ENCODE results near the gene FMO3. TPM values are rescaled to one million over a fixed set of nuclear protein-coding genes. Genes with fewer than 3 reads are reported as not detected.

The FMO3 gene
- polyA plus RNA-seq, 1 donor from 2014 or later, result not detected

- H3K27ac ChIP-seq (ENCODE audit: low read length), result no peak overlapping the region
- no peaks in the 10 kb centered on the region for H3K36me3 ChIP-seq (ENCODE audit: insufficient read depth, low read length)
- H4K20me1 ChIP-seq (ENCODE audit: insufficient read depth), result no peaks in the 10 kb centered on the region
- TF ChIP-seq RAD21 (conservative IDR thresholded peaks at IDR 0.05), result no peak
- TF ChIP-seq TAF1 (IDR thresholded peaks at IDR 0.05; ENCODE audit: low read depth), result no peak
- no peak for TF ChIP-seq POLR2AphosphoS5 (IDR thresholded peaks at IDR 0.05)
- no peak for TF ChIP-seq MXI1 (conservative IDR thresholded peaks at IDR 0.05; ENCODE audit: poor library complexity, severe bottlenecking)
- no peak for TF ChIP-seq CTCF (IDR thresholded peaks at IDR 0.05; ENCODE audit: poor library complexity, severe bottlenecking)
- TF ChIP-seq REST (IDR thresholded peaks at IDR 0.05; ENCODE audit: borderline replicate concordance), result no peak
- TF ChIP-seq EP300 (conservative IDR thresholded peaks at IDR 0.05; ENCODE audit: poor library complexity, severe bottlenecking), result no peak
- no peak overlapping the region for H3K9ac ChIP-seq (ENCODE audit: low read length)
- no peak overlapping the region for H3K4me2 ChIP-seq (ENCODE audit: low read length)
- H3F3A ChIP-seq (ENCODE audit: insufficient read depth, low read length, poor library complexity, severe bottlenecking), result no peaks in the 10 kb centered on the region
- H3K9me2 ChIP-seq (ENCODE audit: insufficient read depth, low read length), result no peaks in the 10 kb centered on the region
- no peaks in the 10 kb centered on the region for H3K79me2 ChIP-seq (replicated peaks; ENCODE audit: insufficient read depth, low read length)
- no peak overlapping the region for H3K4me3 ChIP-seq (ENCODE audit: low read length)
- no peak overlapping the region for H2AFZ ChIP-seq (ENCODE audit: low read depth, low read length)
- no peaks in the 10 kb centered on the region for H3K27me3 ChIP-seq (ENCODE audit: insufficient read depth, low read depth, low read length)
- no peaks in the 10 kb centered on the region for H3K9me3 ChIP-seq (ENCODE audit: low read length)
Observed at GRCh38 chr1:171107969-171108368, 17.3 kb downstream of the FMO3 start.

GRCh38 chr1:171109966-171110365 is 19.3 kb downstream of the FMO3 start:
- no peak overlapping the region for H2AFZ ChIP-seq (ENCODE audit: low read depth, low read length)
- no peak overlapping the region for H3K9ac ChIP-seq (ENCODE audit: low read length)
- H3K79me2 ChIP-seq (replicated peaks; ENCODE audit: insufficient read depth, low read length), result no peaks in the 10 kb centered on the region
- no peaks in the 10 kb centered on the region for H3F3A ChIP-seq (ENCODE audit: insufficient read depth, low read length, poor library complexity, severe bottlenecking)
- H3K27me3 ChIP-seq (ENCODE audit: insufficient read depth, low read depth, low read length), result no peaks in the 10 kb centered on the region
- H3K9me2 ChIP-seq (ENCODE audit: insufficient read depth, low read length), result no peaks in the 10 kb centered on the region
- H4K20me1 ChIP-seq (ENCODE audit: insufficient read depth), result no peaks in the 10 kb centered on the region
- H3K27ac ChIP-seq (ENCODE audit: low read length), result no peak overlapping the region
- no peaks in the 10 kb centered on the region for H3K9me3 ChIP-seq (ENCODE audit: low read length)
- H3K4me3 ChIP-seq (ENCODE audit: low read length), result no peak overlapping the region
- H3K36me3 ChIP-seq (ENCODE audit: insufficient read depth, low read length), result no peaks in the 10 kb centered on the region
- TF ChIP-seq EP300 (conservative IDR thresholded peaks at IDR 0.05; ENCODE audit: poor library complexity, severe bottlenecking), result no peak
- no peak for TF ChIP-seq MXI1 (conservative IDR thresholded peaks at IDR 0.05; ENCODE audit: poor library complexity, severe bottlenecking)
- TF ChIP-seq TAF1 (IDR thresholded peaks at IDR 0.05; ENCODE audit: low read depth), result no peak
- no peak for TF ChIP-seq RAD21 (conservative IDR thresholded peaks at IDR 0.05)
- TF ChIP-seq POLR2AphosphoS5 (IDR thresholded peaks at IDR 0.05), result no peak
- no peak overlapping the region for H3K4me2 ChIP-seq (ENCODE audit: low read length)

- no peaks in the 10 kb centered on the region for H3K9me2 ChIP-seq (ENCODE audit: insufficient read depth, low read length)
- no peaks in the 10 kb centered on the region for H4K20me1 ChIP-seq (ENCODE audit: insufficient read depth)
- H3K9me3 ChIP-seq (ENCODE audit: low read length), result no peaks in the 10 kb centered on the region
- H3F3A ChIP-seq (ENCODE audit: insufficient read depth, low read length, poor library complexity, severe bottlenecking), result no peaks in the 10 kb centered on the region
- H3K27ac ChIP-seq (ENCODE audit: low read length), result no peak overlapping the region
- no peak overlapping the region for H3K4me3 ChIP-seq (ENCODE audit: low read length)
- H3K4me2 ChIP-seq (ENCODE audit: low read length), result no peak overlapping the region
- H3K27me3 ChIP-seq (ENCODE audit: insufficient read depth, low read depth, low read length), result no peaks in the 10 kb centered on the region
- H3K79me2 ChIP-seq (replicated peaks; ENCODE audit: insufficient read depth, low read length), result no peaks in the 10 kb centered on the region
- no peaks in the 10 kb centered on the region for H3K36me3 ChIP-seq (ENCODE audit: insufficient read depth, low read length)
- no peak overlapping the region for H3K9ac ChIP-seq (ENCODE audit: low read length)
- H2AFZ ChIP-seq (ENCODE audit: low read depth, low read length), result no peak overlapping the region
- no peak for TF ChIP-seq RAD21 (conservative IDR thresholded peaks at IDR 0.05)
- TF ChIP-seq SMC3 (conservative IDR thresholded peaks at IDR 0.05; ENCODE audit: poor library complexity), result no peak
- no peak for TF ChIP-seq EP300 (conservative IDR thresholded peaks at IDR 0.05; ENCODE audit: poor library complexity, severe bottlenecking)
- no peak for TF ChIP-seq REST (IDR thresholded peaks at IDR 0.05; ENCODE audit: borderline replicate concordance)
- no peak for TF ChIP-seq MXI1 (conservative IDR thresholded peaks at IDR 0.05; ENCODE audit: poor library complexity, severe bottlenecking)
- no peak for TF ChIP-seq POLR2AphosphoS5 (IDR thresholded peaks at IDR 0.05)
- no peak for TF ChIP-seq EZH2 (IDR thresholded peaks at IDR 0.05; ENCODE audit: borderline replicate concordance, insufficient read depth, low read length, poor library complexity, severe bottlenecking)
- TF ChIP-seq TAF1 (IDR thresholded peaks at IDR 0.05; ENCODE audit: low read depth), result no peak
Observed at GRCh38 chr1:171110621-171111326, 20.1 kb downstream of the FMO3 start.
